ENCODE results near the gene ZBTB40.

The ZBTB40 gene, protein sequence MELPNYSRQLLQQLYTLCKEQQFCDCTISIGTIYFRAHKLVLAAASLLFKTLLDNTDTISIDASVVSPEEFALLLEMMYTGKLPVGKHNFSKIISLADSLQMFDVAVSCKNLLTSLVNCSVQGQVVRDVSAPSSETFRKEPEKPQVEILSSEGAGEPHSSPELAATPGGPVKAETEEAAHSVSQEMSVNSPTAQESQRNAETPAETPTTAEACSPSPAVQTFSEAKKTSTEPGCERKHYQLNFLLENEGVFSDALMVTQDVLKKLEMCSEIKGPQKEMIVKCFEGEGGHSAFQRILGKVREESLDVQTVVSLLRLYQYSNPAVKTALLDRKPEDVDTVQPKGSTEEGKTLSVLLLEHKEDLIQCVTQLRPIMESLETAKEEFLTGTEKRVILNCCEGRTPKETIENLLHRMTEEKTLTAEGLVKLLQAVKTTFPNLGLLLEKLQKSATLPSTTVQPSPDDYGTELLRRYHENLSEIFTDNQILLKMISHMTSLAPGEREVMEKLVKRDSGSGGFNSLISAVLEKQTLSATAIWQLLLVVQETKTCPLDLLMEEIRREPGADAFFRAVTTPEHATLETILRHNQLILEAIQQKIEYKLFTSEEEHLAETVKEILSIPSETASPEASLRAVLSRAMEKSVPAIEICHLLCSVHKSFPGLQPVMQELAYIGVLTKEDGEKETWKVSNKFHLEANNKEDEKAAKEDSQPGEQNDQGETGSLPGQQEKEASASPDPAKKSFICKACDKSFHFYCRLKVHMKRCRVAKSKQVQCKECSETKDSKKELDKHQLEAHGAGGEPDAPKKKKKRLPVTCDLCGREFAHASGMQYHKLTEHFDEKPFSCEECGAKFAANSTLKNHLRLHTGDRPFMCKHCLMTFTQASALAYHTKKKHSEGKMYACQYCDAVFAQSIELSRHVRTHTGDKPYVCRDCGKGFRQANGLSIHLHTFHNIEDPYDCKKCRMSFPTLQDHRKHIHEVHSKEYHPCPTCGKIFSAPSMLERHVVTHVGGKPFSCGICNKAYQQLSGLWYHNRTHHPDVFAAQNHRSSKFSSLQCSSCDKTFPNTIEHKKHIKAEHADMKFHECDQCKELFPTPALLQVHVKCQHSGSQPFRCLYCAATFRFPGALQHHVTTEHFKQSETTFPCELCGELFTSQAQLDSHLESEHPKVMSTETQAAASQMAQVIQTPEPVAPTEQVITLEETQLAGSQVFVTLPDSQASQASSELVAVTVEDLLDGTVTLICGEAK

DNA sequence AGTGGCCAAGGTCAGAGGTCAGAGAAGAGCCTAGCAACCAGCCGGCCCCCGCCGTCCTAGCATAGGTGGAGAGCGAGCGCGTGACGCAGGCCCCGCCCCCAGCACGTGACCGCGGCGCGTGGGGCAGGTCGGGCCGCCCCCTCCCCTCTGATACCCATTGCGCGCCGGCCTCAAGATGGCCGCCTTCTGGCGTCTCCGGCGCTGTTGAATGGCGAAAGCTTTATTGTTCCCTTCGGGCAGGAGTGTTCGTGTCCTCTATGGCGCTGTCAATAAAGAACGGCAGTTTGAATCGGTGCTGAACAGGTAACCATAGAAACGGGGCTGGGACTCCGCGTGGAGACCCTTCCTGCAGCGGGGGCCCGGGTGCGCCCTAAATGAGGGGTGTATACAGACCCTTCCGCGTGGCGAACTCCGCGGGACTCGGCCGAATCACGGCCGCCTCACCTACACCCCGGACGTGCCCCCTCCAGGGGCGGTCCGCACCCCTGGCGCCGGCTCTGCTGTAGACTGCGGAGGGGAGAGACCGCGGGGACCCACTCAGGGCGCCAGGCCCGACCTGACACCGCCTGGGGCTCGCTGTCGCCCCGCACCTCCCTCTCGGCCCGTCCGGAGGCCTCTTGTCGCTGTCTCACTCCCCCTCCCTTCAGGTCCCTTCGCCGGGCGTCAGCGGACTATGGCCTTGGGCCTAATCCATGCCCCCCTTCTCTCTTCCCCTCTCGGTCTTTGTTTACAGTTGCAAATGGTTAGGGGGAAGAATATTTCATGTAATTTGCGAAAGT, at the start of gene ZBTB40:
Gene ZBTB40, plus strand, starts transcription at position 150 of the 779 bp plus-strand sequence. CDS start 38,098 bp downstream, outside the sequence.
- H3K36me3 ChIP-seq (ENCODE audit: low read depth), result no peaks in the 10 kb centered on the region
- peak within 1 kb of the TSS; percentile 49 for H3K27ac ChIP-seq (ENCODE audit: poor library complexity, severe bottlenecking)
- H3K27me3 ChIP-seq (ENCODE audit: insufficient read depth, poor library complexity, severe bottlenecking), result no peaks in the 10 kb centered on the region
- peak within 1 kb of the TSS; percentile 77 for H3K4me3 ChIP-seq (ENCODE audit: severe bottlenecking)
- H3K9me3 ChIP-seq (ENCODE audit: severe bottlenecking), result no peaks in the 10 kb centered on the region
- no peaks in the 10 kb centered on the region for H3K4me1 ChIP-seq (ENCODE audit: insufficient read depth, poor library complexity, severe bottlenecking)
- TF ChIP-seq, protein P1, sequence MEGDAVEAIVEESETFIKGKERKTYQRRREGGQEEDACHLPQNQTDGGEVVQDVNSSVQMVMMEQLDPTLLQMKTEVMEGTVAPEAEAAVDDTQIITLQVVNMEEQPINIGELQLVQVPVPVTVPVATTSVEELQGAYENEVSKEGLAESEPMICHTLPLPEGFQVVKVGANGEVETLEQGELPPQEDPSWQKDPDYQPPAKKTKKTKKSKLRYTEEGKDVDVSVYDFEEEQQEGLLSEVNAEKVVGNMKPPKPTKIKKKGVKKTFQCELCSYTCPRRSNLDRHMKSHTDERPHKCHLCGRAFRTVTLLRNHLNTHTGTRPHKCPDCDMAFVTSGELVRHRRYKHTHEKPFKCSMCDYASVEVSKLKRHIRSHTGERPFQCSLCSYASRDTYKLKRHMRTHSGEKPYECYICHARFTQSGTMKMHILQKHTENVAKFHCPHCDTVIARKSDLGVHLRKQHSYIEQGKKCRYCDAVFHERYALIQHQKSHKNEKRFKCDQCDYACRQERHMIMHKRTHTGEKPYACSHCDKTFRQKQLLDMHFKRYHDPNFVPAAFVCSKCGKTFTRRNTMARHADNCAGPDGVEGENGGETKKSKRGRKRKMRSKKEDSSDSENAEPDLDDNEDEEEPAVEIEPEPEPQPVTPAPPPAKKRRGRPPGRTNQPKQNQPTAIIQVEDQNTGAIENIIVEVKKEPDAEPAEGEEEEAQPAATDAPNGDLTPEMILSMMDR (IDR thresholded peaks at IDR 0.05; ENCODE audit: poor library complexity, severe bottlenecking), result no peak
- DNase-seq (ENCODE audit: low spot score) (peak; percentile 90), ATAC-seq (ENCODE audit: low read depth) (peak; percentile 88)

DNA sequence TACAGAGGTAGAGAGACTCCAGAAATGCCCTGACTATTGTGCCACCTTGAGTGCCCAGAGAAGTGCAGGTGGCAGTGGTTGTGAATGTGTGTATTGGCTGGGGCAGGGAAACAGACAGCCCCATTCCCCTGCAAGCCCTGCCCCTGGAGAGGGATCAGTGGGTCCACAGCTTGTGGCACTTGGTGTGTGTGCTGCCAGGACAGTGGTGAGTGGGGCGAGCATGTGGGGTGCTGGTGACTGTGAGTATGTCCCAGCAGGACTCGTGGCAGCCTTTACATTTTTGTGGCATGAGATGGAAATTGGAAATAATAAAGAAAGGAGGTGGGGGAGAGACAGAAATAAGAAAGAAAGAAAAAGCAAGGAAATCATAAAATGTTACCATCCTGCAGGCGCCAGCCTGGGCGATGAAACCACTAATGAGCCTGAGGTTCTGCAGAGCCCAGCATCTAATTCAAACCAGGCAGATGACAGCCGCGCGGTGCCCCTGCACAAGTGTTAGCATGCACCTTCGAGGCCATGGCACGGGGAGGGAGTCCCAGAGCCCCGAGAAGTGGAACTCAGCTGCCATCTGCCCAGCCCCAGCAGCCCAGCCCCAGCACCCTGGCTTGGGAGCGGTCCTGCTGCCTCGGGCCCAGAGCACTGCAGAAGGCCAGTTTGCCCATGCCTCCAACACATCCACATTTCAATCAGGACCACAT, 49.1 kb upstream of the ZBTB40 start:
- DNase-seq (ENCODE audit: low spot score) (no peak), ATAC-seq (ENCODE audit: low read depth) (no peak)
- H3K27ac ChIP-seq (ENCODE audit: poor library complexity, severe bottlenecking), result no peak overlapping the region
- peaks cover 12% of the 10 kb centered on the region for H3K27me3 ChIP-seq (ENCODE audit: insufficient read depth, poor library complexity, severe bottlenecking)
- TF ChIP-seq, protein P1 (IDR thresholded peaks at IDR 0.05; ENCODE audit: poor library complexity, severe bottlenecking), result no peak
- no peak overlapping the region for H3K4me3 ChIP-seq (ENCODE audit: severe bottlenecking)
- H3K36me3 ChIP-seq (ENCODE audit: low read depth), result no peaks in the 10 kb centered on the region
- H3K9me3 ChIP-seq (ENCODE audit: severe bottlenecking), result no peaks in the 10 kb centered on the region
- no peaks in the 10 kb centered on the region for H3K4me1 ChIP-seq (ENCODE audit: insufficient read depth, poor library complexity, severe bottlenecking)

DNA sequence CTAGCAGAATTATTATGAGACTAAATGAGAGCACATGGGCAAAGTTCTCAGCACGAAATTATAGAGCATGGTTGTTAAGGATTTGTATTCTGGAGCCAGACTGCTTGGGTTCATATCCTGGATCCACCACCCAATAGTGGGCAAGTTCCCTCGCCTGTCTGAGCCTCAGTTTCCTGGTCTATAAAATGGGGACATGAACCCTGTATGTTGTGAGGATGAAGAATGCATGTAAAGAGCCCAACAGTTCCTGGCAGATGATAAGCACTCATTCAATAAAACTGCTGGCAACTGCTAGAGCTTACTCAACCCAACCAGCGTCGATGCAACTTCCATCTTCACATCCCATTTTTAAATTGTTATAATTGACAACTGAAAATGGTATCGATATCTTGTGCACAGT, 47.2 kb upstream of the ZBTB40 start:
- ATAC-seq (ENCODE audit: low read depth) (no peak), DNase-seq (ENCODE audit: low spot score) (no peak)
- Histone ChIP-seq H3K9me3 (ENCODE audit: severe bottlenecking) (no peaks in the 10 kb centered on the region), H3K27me3 (ENCODE audit: insufficient read depth, poor library complexity, severe bottlenecking) (peaks cover 2% of the 10 kb centered on the region), H3K36me3 (ENCODE audit: low read depth) (no peaks in the 10 kb centered on the region), H3K4me3 (ENCODE audit: severe bottlenecking) (no peak overlapping the region), H3K27ac (ENCODE audit: poor library complexity, severe bottlenecking) (no peak overlapping the region), H3K4me1 (ENCODE audit: insufficient read depth, poor library complexity, severe bottlenecking) (no peaks in the 10 kb centered on the region)
- TF ChIP-seq, protein P1 (IDR thresholded peaks at IDR 0.05; ENCODE audit: poor library complexity, severe bottlenecking), result no peak

Data from RWPE2 (cell line).